ENCODE measurements around the gene SPDYE2. TPM values are rescaled to one million over a fixed set of nuclear protein-coding genes. Genes with fewer than 3 reads are reported as not detected.
"Not testable (repeated sequence)": the region's sequence is repeated elsewhere in the genome, so short reads cannot be mapped to it uniquely, and the experiment has no call there.

SPDYE2 gene
- total and polyA plus RNA-seq, 2 of the 13 experiments (the other 11 are each of a cell fraction or from before 2014, with no cell fraction given), result not detected

GRCh38 chr7:102572261-102573239, 21.5 kb downstream of the SPDYE2 start, which contains the start of gene POLR2J3 (continued):
- TF ChIP-seq E2F1 (CRISPR knock-in tag; IDR thresholded peaks at IDR 0.05), result 0 out of 2 replicates have a peak, but pooled peaks have one; percentile 46
- peak; percentile 61 for TF ChIP-seq FOXA3 (CRISPR knock-in tag; IDR thresholded peaks at IDR 0.05)
- TF ChIP-seq FOXK1 (CRISPR knock-in tag; IDR thresholded peaks at IDR 0.05; ENCODE audit: borderline replicate concordance, low read depth), result peak; percentile 61; the same call in 1 of the 2 replicates
- TF ChIP-seq EP300 (IDR thresholded peaks at IDR 0.05; ENCODE audit: low read depth in 2 of 2, low read length in 2 of 2), result not testable (repeated sequence)
- TF ChIP-seq EP300 (CRISPR knock-in tag; IDR thresholded peaks at IDR 0.05; ENCODE audit: borderline replicate concordance), result peak; percentile 61; the same call in 1 of the 2 replicates
- TF ChIP-seq GATAD1 (CRISPR knock-in tag; IDR thresholded peaks at IDR 0.05), result peak; percentile 94
- peak; percentile 72; the same call in 1 of the 2 replicates for TF ChIP-seq RXRA (CRISPR knock-in tag; IDR thresholded peaks at IDR 0.05)
- TF ChIP-seq HOXD1 (CRISPR knock-in tag; IDR thresholded peaks at IDR 0.05), result peak; percentile 65; the same call in 1 of the 2 replicates
- peak; percentile 59; the same call in 1 of the 2 replicates for TF ChIP-seq NFKBIZ (CRISPR knock-in tag; IDR thresholded peaks at IDR 0.05)
- peak in 1 of 2 experiments; percentile 94; a peak in 2 of 4 replicates for TF ChIP-seq HMGXB4 (CRISPR knock-in tag; IDR thresholded peaks at IDR 0.05; ENCODE audit: borderline replicate concordance in 1 of 2, low read depth in 1 of 2)
- TF ChIP-seq FOXP4 (CRISPR knock-in tag; IDR thresholded peaks at IDR 0.05), result peak; percentile 54; the same call in 1 of the 2 replicates
- peak; percentile 83; the same call in 1 of the 2 replicates for TF ChIP-seq ZNF614 (CRISPR knock-in tag; IDR thresholded peaks at IDR 0.05; ENCODE audit: borderline replicate concordance)
- peak; percentile 59; the same call in 1 of the 2 replicates for TF ChIP-seq ZBTB26 (CRISPR knock-in tag; IDR thresholded peaks at IDR 0.05; ENCODE audit: borderline replicate concordance)
- peak; percentile 76 for TF ChIP-seq ELF3 (CRISPR knock-in tag; IDR thresholded peaks at IDR 0.05)
- peak; percentile 35; the same call in 1 of the 2 replicates for TF ChIP-seq BCL6 (CRISPR knock-in tag; IDR thresholded peaks at IDR 0.05)
- TF ChIP-seq ZMYM4 (CRISPR knock-in tag; IDR thresholded peaks at IDR 0.05), result 0 out of 2 replicates have a peak, but pooled peaks have one; percentile 19
- TF ChIP-seq NFYC (CRISPR knock-in tag; IDR thresholded peaks at IDR 0.05), result peak; percentile 26; the same call in 1 of the 2 replicates
- TF ChIP-seq ZSCAN12 (CRISPR knock-in tag; IDR thresholded peaks at IDR 0.05), result 0 out of 2 replicates have a peak, but pooled peaks have one; percentile 47
- peak; percentile 48; the same call in 1 of the 2 replicates for TF ChIP-seq ZNF232 (CRISPR knock-in tag; IDR thresholded peaks at IDR 0.05; ENCODE audit: borderline replicate concordance)
- peak; percentile 74; the same call in 1 of the 2 replicates for TF ChIP-seq TFDP1 (CRISPR knock-in tag; IDR thresholded peaks at IDR 0.05; ENCODE audit: borderline replicate concordance)
